Frontal cortex (tissue), 4 donors: ENCODE measurements around the gene ARSI. TPM values are rescaled to one million over a fixed set of nuclear protein-coding genes. Genes with fewer than 3 reads are reported as not detected.

Experiments used
- DNase-seq, 2 donors: peaks; one replicate each; pipeline ENCODE4 v3.0.0; 2012; ENCODE audit warnings: low spot score in 2 of 2
- FAIRE-seq: peaks from 2 replicates; lab custom pipeline; 2012; peaks lifted over from hg19 to GRCh38; lab: Jason Lieb, UNC
- total RNA-seq: library from RNA; depleted of rRNA; stranded (reverse); fragments of >200 nt; gene quantifications from one replicate; pipeline ENCODE4 v1.2.3, GENCODE V29; 2014
- donor health status: control.
- donor health status: control.
- donor health status: control.

Gene ARSI
- total RNA-seq, 1 donor from 2014 or later, result 0.41 TPM

GRCh38 chr5:150296496-150296895 lies 6.2 kb downstream of the ARSI start:
- no peak for FAIRE-seq
- DNase-seq, result no peak

GRCh38 chr5:150295741-150296486 lies 6.8 kb downstream of the ARSI start:
- FAIRE-seq, result no peak
- DNase-seq, result no peak

DNA sequence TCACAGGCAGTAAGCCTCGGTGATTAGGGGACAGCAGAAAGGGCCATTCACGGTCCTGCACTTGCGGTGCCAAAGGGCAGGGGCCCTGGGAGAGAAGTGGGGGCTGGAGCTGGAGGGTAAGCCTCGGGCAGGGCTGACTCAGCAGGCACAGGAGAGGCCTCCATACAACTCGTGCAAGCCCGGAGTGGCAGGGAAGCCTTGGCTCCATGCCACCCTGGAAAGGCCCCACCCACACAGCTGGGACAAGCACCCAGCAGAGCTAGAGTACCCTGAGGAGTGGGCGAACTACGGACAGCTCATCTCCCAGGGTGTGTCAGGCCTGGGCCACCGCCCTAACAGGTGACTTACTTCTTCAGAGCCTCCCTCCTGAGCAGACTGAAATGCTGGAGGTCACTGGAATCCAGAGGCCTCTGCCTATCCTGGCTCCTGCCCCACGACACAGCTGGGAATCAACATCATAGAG lies 7.5 kb downstream of the ARSI start:
- FAIRE-seq (no peak), DNase-seq (peak in 1 of 2 donors; percentile 65)

GRCh38 chr5:150294551-150295071 lies 8.1 kb downstream of the ARSI start:
- no peak for FAIRE-seq
- no peak for DNase-seq

- FAIRE-seq, result no peak
Measured at GRCh38 chr5:150293091-150293941, 9.4 kb downstream of the ARSI start.

DNA sequence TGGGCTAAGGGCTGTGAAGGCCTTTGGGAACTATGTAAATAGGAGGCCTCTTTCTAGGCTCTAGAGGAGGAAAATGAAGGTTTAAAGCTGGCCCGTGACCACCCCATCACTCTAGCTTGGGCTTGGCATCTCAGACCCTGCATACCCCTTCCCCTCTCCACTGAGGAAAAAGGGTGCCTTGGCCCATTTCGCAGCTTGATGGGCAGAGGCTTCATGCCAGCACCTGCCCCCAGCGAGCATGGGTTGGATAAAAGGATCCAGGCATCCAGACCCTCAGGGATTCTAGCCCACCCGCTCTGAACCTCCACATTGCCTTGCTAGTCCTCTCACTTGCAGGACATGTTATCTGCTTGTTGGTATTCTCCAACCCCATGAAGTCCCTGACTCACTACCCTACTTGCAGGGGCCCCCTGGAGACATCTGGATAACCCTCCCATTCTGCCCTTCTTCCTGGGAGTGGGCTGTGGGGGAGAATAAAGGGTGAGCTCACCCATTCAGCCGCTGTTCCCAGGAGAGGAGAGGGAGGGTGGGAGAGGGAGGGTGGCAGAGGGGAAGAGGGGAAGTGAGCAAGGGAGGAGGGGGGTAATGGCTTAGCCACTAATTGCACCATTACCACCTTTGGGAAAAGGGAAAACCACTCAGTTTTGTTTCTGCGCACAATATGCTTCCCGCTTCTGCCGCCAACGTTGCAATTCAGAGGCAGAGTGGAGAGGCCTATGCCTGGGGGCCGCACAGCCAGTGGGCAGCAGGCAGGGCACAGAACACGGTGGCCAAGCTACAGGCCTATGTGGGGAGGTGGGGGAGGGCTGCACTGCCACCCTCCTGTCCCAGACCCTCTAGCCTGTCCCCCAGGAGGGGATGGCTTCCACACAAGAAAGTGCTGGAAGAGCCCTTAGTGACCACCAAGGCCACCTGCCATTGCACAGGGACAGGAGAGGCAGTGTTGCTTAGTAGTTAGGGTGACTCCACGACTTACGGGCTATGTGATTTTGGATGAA lies 11.0 kb downstream of the ARSI start:
- DNase-seq, result no peak
- no peak for FAIRE-seq

More at GRCh38 chr5:150293091-150293941, 9.4 kb downstream of the ARSI start:
- DNase-seq, result no peak

DNA sequence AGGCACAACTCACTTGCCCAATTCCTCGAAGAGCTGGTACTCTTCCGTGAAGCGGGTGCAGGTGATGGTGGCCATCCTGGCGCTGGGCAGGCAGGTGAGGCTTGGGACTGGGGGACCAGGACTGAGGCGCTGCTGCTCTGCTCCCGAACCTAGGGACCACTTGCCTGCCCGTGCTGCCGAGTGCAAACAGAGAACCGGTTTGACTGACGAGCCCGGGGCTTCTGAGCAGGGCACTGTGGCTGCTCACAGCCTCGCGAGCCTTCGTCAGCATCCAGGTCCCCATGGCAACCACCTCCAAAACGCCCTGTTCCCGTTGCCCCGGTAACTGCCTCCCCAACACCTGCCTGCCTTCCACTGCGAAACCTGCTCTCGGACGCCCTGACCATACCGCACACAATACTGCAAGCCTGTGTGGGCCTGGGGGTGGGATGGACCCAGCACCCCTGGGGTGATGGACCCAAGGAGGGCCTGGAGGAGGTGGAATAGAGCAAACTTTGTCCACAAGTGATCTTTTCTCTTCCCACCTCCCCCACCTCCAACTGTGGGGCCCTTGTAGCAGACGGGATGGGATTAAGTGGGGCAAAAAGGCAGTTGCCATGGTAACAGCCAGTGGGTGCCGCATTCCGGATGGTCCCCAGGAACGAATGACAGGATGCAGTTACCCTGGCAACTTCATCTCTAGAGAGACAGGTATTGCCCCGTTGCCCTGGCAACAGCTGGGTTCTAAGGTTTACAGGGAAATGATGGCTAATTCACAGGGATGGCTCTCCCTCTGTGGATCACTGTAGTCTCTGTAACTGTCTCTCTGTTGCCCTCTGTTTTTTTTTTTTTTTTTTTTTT lies 12.9 kb downstream of the ARSI start, which contains the start of gene CAMK2A:
CAMK2A (minus strand) TSS at position 223 of the 840 bp plus-strand sequence; CDS start at position 75, 148 bp downstream.
- FAIRE-seq (no peak), DNase-seq (no peak)

DNA sequence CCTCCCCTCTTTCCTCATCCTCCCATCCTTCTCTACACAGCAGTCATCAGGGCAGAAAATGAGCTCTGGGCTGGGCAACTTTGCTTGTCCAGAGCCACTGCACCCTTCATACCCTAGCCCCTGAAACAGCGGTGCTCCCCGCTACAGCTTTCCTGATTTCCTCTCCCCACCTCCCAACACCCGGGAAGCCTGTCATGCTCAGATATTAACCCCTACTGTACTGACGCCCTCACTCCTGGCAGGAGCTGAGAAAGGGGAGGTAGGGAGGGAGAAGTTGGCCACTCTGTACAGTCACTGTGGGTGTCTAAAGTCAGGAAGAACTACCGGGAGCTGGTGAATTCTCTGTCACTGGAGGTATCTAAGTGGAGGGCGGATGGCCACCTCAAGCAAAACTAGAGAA lies 13.9 kb downstream of the ARSI start:
- DNase-seq (no peak), FAIRE-seq (no peak)

DNA sequence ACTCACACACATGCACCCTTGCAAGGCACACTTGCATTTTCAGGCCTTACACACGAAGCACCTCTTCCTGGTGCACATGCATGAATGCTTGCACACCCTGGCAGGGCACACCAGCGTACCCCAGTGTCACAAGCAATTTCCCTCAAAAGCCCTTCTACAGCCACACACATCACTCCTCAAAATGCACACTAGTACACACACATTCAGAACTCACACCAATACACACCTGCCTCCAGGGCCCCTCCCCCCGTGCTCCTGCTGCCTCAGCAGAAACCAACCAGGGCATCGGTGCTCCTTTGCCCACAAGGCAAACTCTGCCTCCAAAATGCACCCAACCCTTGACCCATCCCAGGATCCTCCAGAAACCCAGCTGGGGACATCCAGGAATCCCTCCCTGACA lies 14.3 kb downstream of the ARSI start:
- DNase-seq (no peak), FAIRE-seq (no peak)

- FAIRE-seq (no peak), DNase-seq (no peak)
Measured at GRCh38 chr5:150286820-150287219, 15.9 kb downstream of the ARSI start.

DNA sequence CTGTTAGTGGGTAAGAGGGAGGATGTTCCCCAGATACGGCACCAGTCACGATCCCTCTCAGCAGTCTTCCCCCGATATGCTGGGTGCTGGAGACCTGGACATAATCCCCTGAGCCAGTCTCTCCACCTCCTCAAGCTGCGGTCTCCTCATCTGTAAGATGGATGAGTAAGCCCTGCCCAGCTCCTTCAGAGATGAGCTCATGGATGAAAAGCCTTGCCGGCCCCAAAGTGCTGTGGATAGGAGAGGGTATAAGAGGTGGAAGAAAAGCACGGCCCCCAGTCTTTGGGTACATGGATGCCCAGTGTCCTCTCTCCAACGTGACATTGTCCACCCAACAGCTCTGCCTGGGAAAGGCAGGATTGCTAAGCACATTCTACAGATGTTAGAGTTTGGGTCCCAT lies 17.6 kb downstream of the ARSI start:
- DNase-seq, result no peak
- FAIRE-seq, result no peak

- no peak for DNase-seq
- no peak for FAIRE-seq
Measured at GRCh38 chr5:150284311-150284710, 18.4 kb downstream of the ARSI start.

- FAIRE-seq (no peak), DNase-seq (no peak)
Measured at GRCh38 chr5:150283904-150284303, 18.8 kb downstream of the ARSI start.

- no peak for FAIRE-seq
- no peak for DNase-seq
Measured at GRCh38 chr5:150281987-150282386, 20.7 kb downstream of the ARSI start.

- FAIRE-seq (no peak), DNase-seq (no peak)
Measured at GRCh38 chr5:150279330-150280020, 23.2 kb downstream of the ARSI start.

DNA sequence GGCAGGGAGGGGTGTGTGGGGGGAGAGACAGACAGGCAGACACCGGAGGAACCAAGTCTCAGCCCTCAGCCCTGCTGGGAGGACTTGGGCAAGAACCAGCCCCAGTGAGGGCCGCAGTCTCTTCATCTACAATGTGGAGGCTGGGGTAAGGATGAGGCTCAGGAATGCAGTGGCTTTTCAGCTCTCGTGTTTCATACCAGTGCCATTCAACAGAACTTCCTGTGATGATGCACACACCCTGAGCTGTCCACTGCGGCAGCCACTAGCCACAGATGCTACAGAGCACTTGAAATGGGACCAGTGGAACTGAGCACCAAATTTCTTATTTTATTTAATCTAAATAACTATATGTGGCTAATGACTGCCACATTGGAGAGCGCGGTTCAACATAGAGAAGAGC lies 23.8 kb downstream of the ARSI start:
- DNase-seq (no peak), FAIRE-seq (no peak)

DNA sequence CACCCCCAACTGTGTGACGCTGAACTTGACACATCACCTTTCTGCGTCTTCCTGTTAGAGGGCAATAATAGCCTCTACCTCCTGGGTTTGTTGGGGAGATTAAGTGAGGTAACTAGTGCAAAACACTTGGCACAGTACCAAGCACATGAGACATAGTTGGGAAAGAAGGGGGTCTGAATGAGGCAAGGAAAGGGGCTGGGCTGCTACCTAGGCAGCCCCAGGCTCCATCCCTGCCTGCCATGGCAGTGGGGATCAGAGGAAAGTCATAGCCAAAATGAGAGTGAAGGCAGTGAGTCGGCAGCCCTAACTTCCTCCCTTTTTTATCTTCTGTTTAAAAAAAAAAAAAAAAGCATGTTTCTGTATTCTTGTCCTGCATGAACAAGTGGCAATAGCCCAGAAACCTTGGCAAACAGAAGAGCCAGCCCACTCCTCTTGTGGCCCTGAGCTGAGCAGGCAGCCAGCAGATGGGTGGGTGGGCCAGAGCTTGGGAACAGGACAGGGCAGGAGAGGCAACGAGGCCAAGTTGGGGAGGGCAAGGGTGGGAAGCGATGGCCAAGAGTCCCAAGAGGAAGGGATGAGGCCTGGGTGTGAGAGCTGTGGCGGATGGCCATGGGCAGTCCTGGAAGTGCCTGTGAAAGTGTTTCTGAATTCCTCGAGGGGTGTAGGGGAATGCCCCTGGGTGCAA lies 24.5 kb downstream of the ARSI start:
- no peak for DNase-seq
- no peak for FAIRE-seq

DNA sequence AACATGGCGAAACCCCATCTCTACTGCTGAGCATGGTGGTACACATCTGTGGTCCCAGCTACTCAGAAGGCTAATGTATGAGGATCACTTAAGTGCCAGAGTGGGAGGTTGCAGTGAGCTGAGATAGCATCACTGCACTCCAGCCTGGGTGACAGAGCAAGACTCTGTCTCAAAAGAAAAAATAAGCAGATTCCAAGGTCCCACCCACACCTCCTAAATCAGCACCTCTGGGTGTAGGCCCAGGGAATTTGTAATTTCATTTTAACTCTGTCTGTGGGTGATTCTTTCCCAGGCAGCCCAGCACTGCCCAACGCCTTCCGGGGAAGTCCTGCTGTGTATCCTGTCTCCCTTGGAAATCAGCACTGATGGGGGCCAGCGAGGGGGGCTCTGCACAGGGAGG lies 25.7 kb downstream of the ARSI start:
- FAIRE-seq (no peak), DNase-seq (no peak)
